HepG2 (cell line): ENCODE measurements around the gene EFL1. TPM values are rescaled to one million over a fixed set of nuclear protein-coding genes. Genes with fewer than 3 reads are reported as not detected.

Experiments used
- ATM ChIP-seq: fragments of 450-650 bp; IDR thresholded peaks from 2 replicates; pipeline ENCODE4 v1.7.1; 2017; ENCODE audit warnings: mild to moderate bottlenecking, borderline replicate concordance
- CENPBD1 ChIP-seq: sonication (generic); formaldehyde crosslinking; IDR thresholded peaks from 2 replicates; pipeline ENCODE4 v1.8.0; 2022; ENCODE audit warnings: missing genetic modification reagents, low read depth, mild to moderate bottlenecking, borderline replicate concordance
- FOXO4 ChIP-seq: sonication (generic); formaldehyde crosslinking; conservative IDR thresholded peaks from 2 replicates; pipeline ENCODE4 v1.8.1; 2023; ENCODE audit warnings: missing genetic modification reagents
- HNRNPK ChIP-seq: fragments of 200-400 bp; formaldehyde crosslinking; IDR thresholded peaks from 2 replicates; pipeline ENCODE4 v1.6.1; 2018; ENCODE audit warnings: low read length, low read depth, moderate library complexity, mild to moderate bottlenecking; ENCODE audit not compliant: poor library complexity, severe bottlenecking
- JUN ChIP-seq: sonication (generic); formaldehyde crosslinking; IDR thresholded peaks from 2 replicates; pipeline ENCODE4 v1.4.0; 2020; ENCODE audit warnings: mild to moderate bottlenecking, missing genetic modification reagents
- JUND ChIP-seq: sonication (generic); formaldehyde crosslinking; IDR thresholded peaks from 2 replicates; pipeline ENCODE4 v1.8.0; 2022; ENCODE audit warnings: mild to moderate bottlenecking, missing genetic modification reagents
- KMT2B ChIP-seq: IDR thresholded peaks from 2 replicates; pipeline ENCODE4 v1.6.1; 2016; ENCODE audit warnings: missing genetic modification reagents, missing compliant biosample characterization
- MAX ChIP-seq: IDR thresholded peaks from 2 replicates; pipeline ENCODE4 v1.6.1; 2012; ENCODE audit warnings: inconsistent platforms
- NFAT5 ChIP-seq: sonication (generic); formaldehyde crosslinking; IDR thresholded peaks from 2 replicates; pipeline ENCODE4 v1.4.0; 2020; ENCODE audit warnings: missing genetic modification reagents
- PATZ1 ChIP-seq: sonication (generic); formaldehyde crosslinking; IDR thresholded peaks from 2 replicates; pipeline ENCODE4 v1.4.0; 2020; ENCODE audit warnings: missing genetic modification reagents
- PPARG ChIP-seq: conservative IDR thresholded peaks from 2 replicates; pipeline ENCODE4 v1.6.1; 2016; ENCODE audit warnings: missing biosample characterization, missing genetic modification reagents
- REXO4 ChIP-seq: sonication (generic); formaldehyde crosslinking; IDR thresholded peaks from 2 replicates; pipeline ENCODE4 v1.8.0; 2022; ENCODE audit warnings: missing genetic modification reagents, mild to moderate bottlenecking, borderline replicate concordance
- TCF7 ChIP-seq: sonication (generic); IDR thresholded peaks from 2 replicates; pipeline ENCODE4 v1.6.1; 2016; ENCODE audit warnings: antibody characterized with exemption, low read depth
- ZNF121 ChIP-seq: sonication (generic); formaldehyde crosslinking; IDR thresholded peaks from 2 replicates; pipeline ENCODE4 v1.5.0; 2020; ENCODE audit warnings: mild to moderate bottlenecking, missing genetic modification reagents
- ZNF20 ChIP-seq: sonication (generic); formaldehyde crosslinking; IDR thresholded peaks from 2 replicates; pipeline ENCODE4 v1.4.0; 2020; ENCODE audit warnings: mild to moderate bottlenecking, moderate library complexity, missing genetic modification reagents
- ZNF235 ChIP-seq: sonication (generic); formaldehyde crosslinking; IDR thresholded peaks from 2 replicates; pipeline ENCODE4 v1.8.1; 2023; ENCODE audit warnings: mild to moderate bottlenecking, missing genetic modification reagents, borderline replicate concordance
- ZNF24 ChIP-seq: fragments of 450-650 bp; IDR thresholded peaks from 2 replicates; pipeline ENCODE4 v1.6.1; 2017; ENCODE audit warnings: antibody characterized with exemption, mild to moderate bottlenecking
- ZNF547 ChIP-seq: sonication (generic); formaldehyde crosslinking; IDR thresholded peaks from 2 replicates; pipeline ENCODE4 v1.5.1; 2020; ENCODE audit warnings: mild to moderate bottlenecking, missing genetic modification reagents
- ZNF569 ChIP-seq: sonication (generic); formaldehyde crosslinking; IDR thresholded peaks from 2 replicates; pipeline ENCODE4 v1.5.0; 2020; ENCODE audit warnings: mild to moderate bottlenecking, missing genetic modification reagents, moderate library complexity, borderline replicate concordance
- ZSCAN21 ChIP-seq: sonication (generic); formaldehyde crosslinking; IDR thresholded peaks from 2 replicates; pipeline ENCODE4 v1.8.0; 2022; ENCODE audit warnings: mild to moderate bottlenecking, missing genetic modification reagents, moderate library complexity, borderline replicate concordance
- polyA plus RNA-seq, 8 experiments: library from polyadenylated mRNA; depleted of rRNA in 3 of 8; stranded (reverse) in 7 of 8; unstranded in 1 of 8; fragments of >200 nt; fragmentation: Illumina TruSeq in 4 of 8; extraction: Trizol in 4 of 8; gene quantifications; 2 replicates each; pipeline versions ENCODE4 v1.2.1 to v1.2.3, GENCODE V29; 2011 to 2016; ENCODE audit warnings: low read depth in 4 of 8, missing spikeins in 1 of 8, mixed read lengths in 1 of 8; ENCODE audit not compliant: insufficient read depth in 1 of 8
- total RNA-seq, 5 experiments: library from RNA; depleted of rRNA; stranded (reverse); fragments of >200 nt; fragmentation: Illumina TruSeq; extraction: Trizol; gene quantifications; 2 replicates each; pipeline ENCODE4 v1.2.3, GENCODE V29; 2016; ENCODE audit warnings: low read depth in 1 of 5

EFL1 gene
- total and polyA plus RNA-seq, 2 of the 13 experiments (the other 11 are each of a cell fraction or from before 2014, with no cell fraction given), result 6.4 to 12.0 TPM

DNA sequence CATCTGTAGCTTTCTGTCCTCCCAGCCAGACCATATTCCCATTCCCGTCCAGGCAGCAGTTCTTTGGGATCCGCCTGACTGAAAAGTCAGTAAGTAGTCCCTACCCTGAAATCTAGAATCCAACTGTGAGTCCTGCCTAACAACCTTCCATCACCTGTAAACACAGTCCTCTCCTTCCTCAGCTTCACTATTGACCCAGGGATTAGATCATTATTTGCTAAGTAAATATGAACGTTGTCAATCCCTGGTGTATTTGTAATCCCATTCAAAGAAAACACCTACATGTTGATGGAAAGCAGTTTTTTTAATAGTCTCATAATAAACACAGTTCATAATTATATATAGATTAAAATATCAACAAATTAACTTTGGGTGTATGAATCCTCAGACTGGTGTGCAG is 816 bp upstream of the EFL1 start (continued):
- TF ChIP-seq FOXO4 (CRISPR knock-in tag) (no peak), HNRNPK (no peak), REXO4 (CRISPR knock-in tag) (no peak), TCF7 (peak; percentile 60; the same call in 1 of the 2 replicates), JUN (CRISPR knock-in tag) (peak; percentile 97), ZNF24 (no peak), MAX (0 out of 2 replicates have a peak, but pooled peaks have one; percentile 27), ZNF121 (CRISPR knock-in tag) (no peak), PPARG (CRISPR knock-in tag) (peak; percentile 85), JUND (CRISPR knock-in tag) (peak; percentile 84), NFAT5 (CRISPR knock-in tag) (no peak), PATZ1 (CRISPR knock-in tag) (peak; percentile 43; the same call in 1 of the 2 replicates), ATM (no peak), ZNF235 (CRISPR knock-in tag) (no peak), ZSCAN21 (no peak), ZNF569 (CRISPR knock-in tag) (no peak), KMT2B (0 out of 2 replicates have a peak, but pooled peaks have one; percentile 43), ZNF547 (CRISPR knock-in tag) (no peak), ZNF20 (CRISPR knock-in tag) (no peak), CENPBD1 (CRISPR knock-in tag) (no peak)
